ENCODE data around the gene GREB1.

DNA sequence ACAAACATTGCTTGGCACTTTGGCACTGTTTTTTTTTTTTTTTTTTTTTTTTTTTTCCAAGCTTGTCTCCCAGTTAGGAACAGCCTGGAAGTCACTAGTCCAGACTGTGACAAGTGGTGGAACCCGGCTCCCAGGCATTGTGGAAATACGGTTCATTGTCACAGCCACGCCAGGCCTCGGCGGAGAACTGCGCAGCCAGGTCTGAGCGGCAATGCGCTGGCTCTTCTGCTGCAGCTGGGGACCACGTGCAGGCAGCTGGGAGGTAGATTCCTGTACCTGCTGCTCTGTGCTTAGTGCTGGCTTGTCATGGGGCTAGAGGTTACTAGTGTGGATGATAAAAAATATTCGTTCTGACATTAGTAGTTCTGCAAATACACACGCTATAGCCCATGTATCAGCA, 131.2 kb downstream of the GREB1 start:
- TF ChIP-seq NFRKB (IDR thresholded peaks at IDR 0.05) (no peak), TARDBP (IDR thresholded peaks at IDR 0.05) (no peak), HDGF (IDR thresholded peaks at IDR 0.05; ENCODE audit: borderline replicate concordance) (no peak), ZNF384 (IDR thresholded peaks at IDR 0.05) (no peak), SP1 (IDR thresholded peaks at IDR 0.05) (no peak), FOXM1 (IDR thresholded peaks at IDR 0.05; ENCODE audit: borderline replicate concordance) (no peak)

All from HEK293T (cell line).